WTC11 (cell line): ENCODE data around the gene QKI. TPM values are rescaled to one million over a fixed set of nuclear protein-coding genes. Genes with fewer than 3 reads are reported as not detected.

Experiments used
- ATAC-seq: fragments of 200-7000 bp; cut with Tn5 transposase; 2 replicates; pipeline ENCODE4 v1.10.0; 2021; ENCODE audit warnings: mild to moderate bottlenecking, moderate library complexity
- CTCF ChIA-PET: fragments of 300-600 bp; sonication (Branson Sonifier 250); formaldehyde crosslinking; loops from one replicate; lab custom pipeline; 2021; ENCODE audit warnings: antibody characterized with exemption; lab: Charles Lee
- POLR2A ChIA-PET: fragments of 350-600 bp; sonication (Branson Sonifier 250); formaldehyde crosslinking; loops from one replicate; lab custom pipeline; 2021; ENCODE audit warnings: antibody characterized with exemption; lab: Charles Lee
- DNase-seq: peaks from one replicate; pipeline ENCODE4 v3.0.0; 2021; ENCODE audit warnings: low spot score
- H3K27ac Mint-ChIP-seq: 2 replicates; pipeline ENCODE4 v1.8.0; 2021; ENCODE audit warnings: mixed read lengths
- H3K27me3 Mint-ChIP-seq: 2 replicates; pipeline ENCODE4 v1.8.0; 2021; ENCODE audit warnings: low read depth, mild to moderate bottlenecking, moderate library complexity, mixed read lengths
- H3K36me3 Mint-ChIP-seq: 2 replicates; pipeline ENCODE4 v1.8.0; 2021; ENCODE audit warnings: mixed read lengths
- H3K4me1 Mint-ChIP-seq: 2 replicates; pipeline ENCODE4 v1.8.0; 2022; ENCODE audit warnings: mixed read lengths
- H3K4me3 Mint-ChIP-seq: 2 replicates; pipeline ENCODE4 v1.8.0; 2021; ENCODE audit warnings: mild to moderate bottlenecking, moderate library complexity, mixed read lengths
- H3K9me3 Mint-ChIP-seq: 2 replicates; pipeline ENCODE4 v1.8.0; 2021; ENCODE audit warnings: mixed read lengths
- ARID4B ChIP-seq: sonication (generic); formaldehyde crosslinking; IDR thresholded peaks from 2 replicates; pipeline ENCODE4 v1.8.0; 2023; ENCODE audit warnings: missing genetic modification reagents, mild to moderate bottlenecking, borderline replicate concordance
- E2F4 ChIP-seq: sonication (generic); formaldehyde crosslinking; IDR thresholded peaks from 2 replicates; pipeline ENCODE4 v1.8.1; 2022; ENCODE audit warnings: low read depth, mild to moderate bottlenecking, moderate library complexity, missing genetic modification reagents, borderline replicate concordance
- ERG ChIP-seq: fragments of 250-450 bp; sonication (Bioruptor Pico); IDR thresholded peaks from 2 replicates; pipeline ENCODE4 v1.8.0; 2021; ENCODE audit warnings: mild to moderate bottlenecking
- GRHL2 ChIP-seq: fragments of 250-450 bp; sonication (Bioruptor Pico); IDR thresholded peaks from 2 replicates; pipeline ENCODE4 v1.8.0; 2022; ENCODE audit warnings: mild to moderate bottlenecking, moderate library complexity; ENCODE audit not compliant: insufficient replicate concordance, severe bottlenecking
- HMGA2 ChIP-seq: fragments of 250-450 bp; sonication (Bioruptor Pico); IDR thresholded peaks from 2 replicates; pipeline ENCODE4 v1.4.0; 2021; ENCODE audit warnings: mild to moderate bottlenecking, moderate library complexity
- IRF2 ChIP-seq: sonication (generic); formaldehyde crosslinking; IDR thresholded peaks from 2 replicates; pipeline ENCODE4 v1.8.0; 2022; ENCODE audit warnings: low read depth, missing genetic modification reagents, borderline replicate concordance
- NR1H2 ChIP-seq: sonication (generic); formaldehyde crosslinking; IDR thresholded peaks from 2 replicates; pipeline ENCODE4 v1.9.0; 2021; ENCODE audit warnings: mild to moderate bottlenecking, moderate library complexity, missing genetic modification reagents
- PREB ChIP-seq: sonication (generic); formaldehyde crosslinking; IDR thresholded peaks from 2 replicates; pipeline ENCODE4 v1.8.1; 2022; ENCODE audit warnings: mild to moderate bottlenecking, missing genetic modification reagents, moderate library complexity, borderline replicate concordance
- STAT6 ChIP-seq: sonication (generic); formaldehyde crosslinking; conservative IDR thresholded peaks from 2 replicates; pipeline ENCODE4 v1.8.1; 2023; ENCODE audit warnings: mild to moderate bottlenecking, low read depth, missing genetic modification reagents, moderate library complexity
- TP53 ChIP-seq: sonication (generic); formaldehyde crosslinking; IDR thresholded peaks from 2 replicates; pipeline ENCODE4 v1.8.1; 2023; ENCODE audit warnings: mild to moderate bottlenecking, missing genetic modification reagents
- USF1 ChIP-seq: sonication (generic); formaldehyde crosslinking; IDR thresholded peaks from 2 replicates; pipeline ENCODE4 v1.8.0; 2022; ENCODE audit warnings: mild to moderate bottlenecking, missing genetic modification reagents
- ZBTB43 ChIP-seq: sonication (generic); formaldehyde crosslinking; IDR thresholded peaks from 2 replicates; pipeline ENCODE4 v1.8.1; 2023; ENCODE audit warnings: mild to moderate bottlenecking, missing genetic modification reagents
- ZNF317 ChIP-seq: sonication (generic); formaldehyde crosslinking; IDR thresholded peaks from 2 replicates; pipeline ENCODE4 v1.8.1; 2023; ENCODE audit warnings: low read depth, mild to moderate bottlenecking, moderate library complexity, missing genetic modification reagents, borderline replicate concordance
- total RNA-seq: library from RNA; stranded (reverse); gene quantifications from 3 replicates; pipeline ENCODE4 v1.2.3, GENCODE V29; 2021
- TF ChIP-seq, protein P1 (sequence below): sonication (generic); formaldehyde crosslinking; IDR thresholded peaks from 2 replicates; pipeline ENCODE4 v1.8.0; 2022; ENCODE audit warnings: mild to moderate bottlenecking, missing genetic modification reagents
- TF ChIP-seq, protein P2 (sequence below): sonication (generic); formaldehyde crosslinking; IDR thresholded peaks from 2 replicates; pipeline ENCODE4 v1.8.0; 2023; ENCODE audit warnings: missing genetic modification reagents
- TF ChIP-seq, protein P3 (sequence below): sonication (generic); formaldehyde crosslinking; IDR thresholded peaks from 2 replicates; pipeline ENCODE4 v1.8.1; 2023; ENCODE audit warnings: mild to moderate bottlenecking, moderate library complexity, missing genetic modification reagents

QKI gene
- total RNA-seq, 1 experiment from 2014 or later = 145 TPM

- no peak for TF ChIP-seq ZBTB43 (CRISPR knock-in tag)
- TF ChIP-seq, all 79 proteins: peak for 0
Measured at GRCh38 chr6:163406366-163406765, 8.2 kb upstream of the QKI start (continued).

DNA sequence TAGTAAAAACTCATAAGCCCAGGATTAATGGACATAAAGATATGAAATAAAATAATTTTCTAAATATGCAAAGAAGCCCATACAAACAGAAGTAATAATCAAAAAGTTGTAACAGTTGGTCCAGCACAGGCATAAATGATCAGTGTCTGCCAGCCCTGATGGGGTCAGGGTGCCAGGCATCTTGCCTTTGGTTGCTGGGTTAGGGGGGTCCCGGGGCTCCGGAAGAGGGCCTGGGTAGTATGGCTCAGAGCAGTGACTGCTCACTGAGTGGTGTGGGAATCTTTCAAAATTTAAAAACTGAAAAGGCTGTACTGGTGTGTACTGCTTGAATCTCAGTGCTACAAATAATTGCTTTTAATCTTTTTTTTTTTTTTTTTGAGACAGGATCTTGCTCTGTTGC lies 7.7 kb upstream of the QKI start:
- Mint-ChIP-seq H3K36me3 (no peaks in the 10 kb centered on the region), H3K4me3 (no peak overlapping the region)
- TF ChIP-seq HMGA2 (CRISPR knock-in tag) (no peak), IRF2 (CRISPR knock-in tag) (no peak), ZNF317 (CRISPR knock-in tag) (no peak), ERG (CRISPR knock-in tag) (no peak), STAT6 (CRISPR knock-in tag) (no peak), E2F4 (CRISPR knock-in tag) (no peak), TP53 (CRISPR knock-in tag) (no peak), GRHL2 (no peak), USF1 (CRISPR knock-in tag) (no peak), NR1H2 (CRISPR knock-in tag) (no peak), ARID4B (CRISPR knock-in tag) (no peak), PREB (CRISPR knock-in tag) (no peak)
- TF ChIP-seq, protein P1, sequence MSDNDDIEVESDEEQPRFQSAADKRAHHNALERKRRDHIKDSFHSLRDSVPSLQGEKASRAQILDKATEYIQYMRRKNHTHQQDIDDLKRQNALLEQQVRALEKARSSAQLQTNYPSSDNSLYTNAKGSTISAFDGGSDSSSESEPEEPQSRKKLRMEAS (CRISPR knock-in tag) = no peak
- TF ChIP-seq, protein P2, sequence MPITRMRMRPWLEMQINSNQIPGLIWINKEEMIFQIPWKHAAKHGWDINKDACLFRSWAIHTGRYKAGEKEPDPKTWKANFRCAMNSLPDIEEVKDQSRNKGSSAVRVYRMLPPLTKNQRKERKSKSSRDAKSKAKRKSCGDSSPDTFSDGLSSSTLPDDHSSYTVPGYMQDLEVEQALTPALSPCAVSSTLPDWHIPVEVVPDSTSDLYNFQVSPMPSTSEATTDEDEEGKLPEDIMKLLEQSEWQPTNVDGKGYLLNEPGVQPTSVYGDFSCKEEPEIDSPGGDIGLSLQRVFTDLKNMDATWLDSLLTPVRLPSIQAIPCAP (CRISPR knock-in tag) = no peak
- TF ChIP-seq, protein P3, sequence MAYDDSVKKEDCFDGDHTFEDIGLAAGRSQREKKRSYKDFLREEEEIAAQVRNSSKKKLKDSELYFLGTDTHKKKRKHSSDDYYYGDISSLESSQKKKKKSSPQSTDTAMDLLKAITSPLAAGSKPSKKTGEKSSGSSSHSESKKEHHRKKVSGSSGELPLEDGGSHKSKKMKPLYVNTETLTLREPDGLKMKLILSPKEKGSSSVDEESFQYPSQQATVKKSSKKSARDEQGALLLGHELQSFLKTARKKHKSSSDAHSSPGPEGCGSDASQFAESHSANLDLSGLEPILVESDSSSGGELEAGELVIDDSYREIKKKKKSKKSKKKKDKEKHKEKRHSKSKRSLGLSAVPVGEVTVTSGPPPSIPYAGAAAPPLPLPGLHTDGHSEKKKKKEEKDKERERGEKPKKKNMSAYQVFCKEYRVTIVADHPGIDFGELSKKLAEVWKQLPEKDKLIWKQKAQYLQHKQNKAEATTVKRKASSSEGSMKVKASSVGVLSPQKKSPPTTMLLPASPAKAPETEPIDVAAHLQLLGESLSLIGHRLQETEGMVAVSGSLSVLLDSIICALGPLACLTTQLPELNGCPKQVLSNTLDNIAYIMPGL (CRISPR knock-in tag) = no peak
- TF ChIP-seq, all 79 proteins: peak for 0
- DNase-seq (no peak), ATAC-seq (no peak)
- Mint-ChIP-seq H3K9me3 (no peaks in the 10 kb centered on the region), H3K27me3 (no peaks in the 10 kb centered on the region), H3K27ac (no peak overlapping the region), H3K4me1 (peaks cover 48% of the 10 kb centered on the region)
- ChIA-PET POLR2A (no interaction called here), CTCF (interaction anchor here (0.6 kb wide), 1 partner anchor 237 kb away, joined by 3 read pairs; no protein-coding TSS in a partner anchor)
